Activated T-cell treated with anti-CD3 and anti-CD28 coated beads, Interleukin-2, amount 50 U/mL, for 48 hours (primary cell): ENCODE data around the gene FGF1.

Source experiments
- DNase-seq, 2 experiments: peaks; one replicate each; pipeline ENCODE4 v3.0.0-alpha.2; 2020

Gene FGF1

GRCh38 chr5:142572006-142572405 is 113.9 kb downstream of the FGF1 start:
- no peak for DNase-seq

GRCh38 chr5:142571371-142571770 is 114.5 kb downstream of the FGF1 start:
- no peak for DNase-seq

GRCh38 chr5:142569905-142570304 is 116.0 kb downstream of the FGF1 start:
- no peak for DNase-seq

GRCh38 chr5:142568996-142569335 is 116.9 kb downstream of the FGF1 start:
- no peak for DNase-seq

- DNase-seq = no peak
Observed at GRCh38 chr5:142568283-142568995, 117.5 kb downstream of the FGF1 start.

GRCh38 chr5:142561486-142562097 is 124.3 kb downstream of the FGF1 start:
- DNase-seq = no peak

- DNase-seq = no peak
Observed at GRCh38 chr5:142561029-142561428, 124.9 kb downstream of the FGF1 start.

- no peak for DNase-seq
Observed at GRCh38 chr5:142552107-142552506, 133.8 kb downstream of the FGF1 start.

GRCh38 chr5:142551338-142552067 is 134.4 kb downstream of the FGF1 start:
- DNase-seq = no peak

- no peak for DNase-seq
Observed at GRCh38 chr5:142550471-142550870, 135.4 kb downstream of the FGF1 start.

- DNase-seq = no peak
Observed at GRCh38 chr5:142549834-142550233, 136.1 kb downstream of the FGF1 start.

- peak; percentile 40 to 44 for DNase-seq
Observed at GRCh38 chr5:142548739-142549275, 137.1 kb downstream of the FGF1 start.

GRCh38 chr5:142547445-142548380 is 138.2 kb downstream of the FGF1 start:
- DNase-seq = no peak

- no peak for DNase-seq
Observed at GRCh38 chr5:142545650-142546322, 140.1 kb downstream of the FGF1 start.

GRCh38 chr5:142544946-142545649 is 140.8 kb downstream of the FGF1 start:
- no peak for DNase-seq

- DNase-seq = no peak
Observed at GRCh38 chr5:142544071-142544753, 141.7 kb downstream of the FGF1 start.

- no peak for DNase-seq
Observed at GRCh38 chr5:142542906-142543305, 143.0 kb downstream of the FGF1 start.
